ENCODE data around the gene LRRC4C. TPM values are rescaled to one million over a fixed set of nuclear protein-coding genes. Genes with fewer than 3 reads are reported as not detected.

LRRC4C gene
- total RNA-seq, 1 experiment from 2014 or later = 0.13 TPM

DNA sequence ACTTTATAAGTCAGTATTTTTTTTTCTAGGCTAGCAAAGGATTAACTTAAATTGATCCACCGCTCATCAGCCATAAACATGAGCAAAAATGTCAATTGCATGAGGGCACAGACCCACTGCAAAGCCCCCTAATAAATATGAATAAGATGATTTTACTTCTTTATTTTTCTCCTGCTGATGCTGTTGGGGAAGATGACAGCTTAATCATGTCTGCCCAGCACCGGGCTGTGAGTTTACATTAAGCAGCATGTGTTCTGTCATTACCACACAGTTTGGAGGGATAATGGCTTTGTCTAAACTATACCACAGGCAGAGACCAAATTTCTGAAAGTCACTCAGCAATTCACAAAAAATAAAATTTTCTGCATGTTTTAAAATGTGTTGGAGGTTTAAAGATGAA lies 346.3 kb downstream of the LRRC4C start:
- Histone ChIP-seq H4K5ac (ENCODE audit: insufficient read length, low read depth, low read length) (no peak overlapping the region), H3K4me2 (ENCODE audit: insufficient read depth, insufficient read length, low read length) (no peak overlapping the region), H3K9me3 (ENCODE audit: control insufficient read depth, low read depth, low read length) (no peaks in the 10 kb centered on the region), H2AFZ (ENCODE audit: low read length) (no peak overlapping the region), H3K4me1 (ENCODE audit: insufficient read depth, low read length) (peaks cover 6% of the 10 kb centered on the region; the same call in 1 of the 2 replicates), H4K8ac (replicated peaks; ENCODE audit: insufficient read length, low read depth, low read length) (no peak overlapping the region), H2BK12ac (ENCODE audit: insufficient read length, low read depth, low read length) (no peak overlapping the region), H3K56ac (ENCODE audit: insufficient read length, low read depth, low read length) (no peak overlapping the region), H2BK5ac (ENCODE audit: insufficient read length, low read length) (no peak overlapping the region), H3K79me2 (ENCODE audit: insufficient read depth, low read length) (no peaks in the 10 kb centered on the region), H3K79me1 (ENCODE audit: insufficient read depth, low read depth, low read length, poor library complexity, severe bottlenecking) (no peaks in the 10 kb centered on the region), H3T11ph (ENCODE audit: low read length) (no peak overlapping the region), H2AK5ac (ENCODE audit: insufficient read length, low read length) (no peak overlapping the region), H3K23me2 (ENCODE audit: insufficient read length, low read depth, low read length, poor library complexity, severe bottlenecking) (no peaks in the 10 kb centered on the region), H2BK15ac (ENCODE audit: low read depth, low read length) (no peak overlapping the region), H3K9ac (ENCODE audit: extremely low read depth, insufficient read length, low read length) (no peak overlapping the region), H2BK120ac (ENCODE audit: low read depth, low read length, poor library complexity, severe bottlenecking) (no peak overlapping the region), H3K4ac (ENCODE audit: low read depth, low read length) (no peak overlapping the region), H3K23ac (ENCODE audit: insufficient read length, low read depth, low read length) (no peak overlapping the region), H3K27me3 (ENCODE audit: insufficient read depth, low read length) (no peaks in the 10 kb centered on the region), H3K14ac (ENCODE audit: insufficient read depth, low read length) (no peak overlapping the region), H4K20me1 (ENCODE audit: control insufficient read depth, insufficient read depth, insufficient read length) (no peaks in the 10 kb centered on the region), H3K27ac (ENCODE audit: insufficient read length, low read depth, low read length) (no peak overlapping the region), H3K18ac (ENCODE audit: insufficient read length, low read depth, low read length) (no peak overlapping the region), H2BK20ac (ENCODE audit: low read depth, low read length, poor library complexity, severe bottlenecking) (no peak overlapping the region), H4K91ac (ENCODE audit: insufficient read length, low read depth, low read length) (no peak overlapping the region)
- Mint-ChIP-seq H3K27ac (peak overlapping the region in 1 of 3 experiments; percentile 88; a peak in 1 of 7 replicates), H3K4me3 (no peak overlapping the region; a peak in 1 of 5 replicates), H3K4me1 (peaks cover 48 to 49% of the 10 kb centered on the region in 2 experiments), H3K36me3 (ENCODE audit: insufficient read depth in 1 of 3, low read depth in 3 of 3) (no peaks in the 10 kb centered on the region), H3K9me3 (no peaks in the 10 kb centered on the region), H3K27me3 (ENCODE audit: low read depth) (no peaks in the 10 kb centered on the region)
- WGBS (ENCODE audit: extremely low coverage, insufficient read length, low lambda C conversion rate) = no CpG with 5 or more reads among the region's 2 CpGs
- TF ChIP-seq, protein P1, sequence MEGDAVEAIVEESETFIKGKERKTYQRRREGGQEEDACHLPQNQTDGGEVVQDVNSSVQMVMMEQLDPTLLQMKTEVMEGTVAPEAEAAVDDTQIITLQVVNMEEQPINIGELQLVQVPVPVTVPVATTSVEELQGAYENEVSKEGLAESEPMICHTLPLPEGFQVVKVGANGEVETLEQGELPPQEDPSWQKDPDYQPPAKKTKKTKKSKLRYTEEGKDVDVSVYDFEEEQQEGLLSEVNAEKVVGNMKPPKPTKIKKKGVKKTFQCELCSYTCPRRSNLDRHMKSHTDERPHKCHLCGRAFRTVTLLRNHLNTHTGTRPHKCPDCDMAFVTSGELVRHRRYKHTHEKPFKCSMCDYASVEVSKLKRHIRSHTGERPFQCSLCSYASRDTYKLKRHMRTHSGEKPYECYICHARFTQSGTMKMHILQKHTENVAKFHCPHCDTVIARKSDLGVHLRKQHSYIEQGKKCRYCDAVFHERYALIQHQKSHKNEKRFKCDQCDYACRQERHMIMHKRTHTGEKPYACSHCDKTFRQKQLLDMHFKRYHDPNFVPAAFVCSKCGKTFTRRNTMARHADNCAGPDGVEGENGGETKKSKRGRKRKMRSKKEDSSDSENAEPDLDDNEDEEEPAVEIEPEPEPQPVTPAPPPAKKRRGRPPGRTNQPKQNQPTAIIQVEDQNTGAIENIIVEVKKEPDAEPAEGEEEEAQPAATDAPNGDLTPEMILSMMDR (conservative IDR thresholded peaks at IDR 0.05) = no peak
- DNase-seq = no peak

Data from H9 (cell line).